Measurements from ENCODE around the gene INTS12. TPM values are rescaled to one million over a fixed set of nuclear protein-coding genes. Genes with fewer than 3 reads are reported as not detected.
"Not testable (repeated sequence)": the region's sequence is repeated elsewhere in the genome, so short reads cannot be mapped to it uniquely, and the experiment has no call there.

The INTS12 gene
- total RNA-seq, 4 donors from 2014 or later = 11.6 to 24.0 (median 15.9) TPM

DNA sequence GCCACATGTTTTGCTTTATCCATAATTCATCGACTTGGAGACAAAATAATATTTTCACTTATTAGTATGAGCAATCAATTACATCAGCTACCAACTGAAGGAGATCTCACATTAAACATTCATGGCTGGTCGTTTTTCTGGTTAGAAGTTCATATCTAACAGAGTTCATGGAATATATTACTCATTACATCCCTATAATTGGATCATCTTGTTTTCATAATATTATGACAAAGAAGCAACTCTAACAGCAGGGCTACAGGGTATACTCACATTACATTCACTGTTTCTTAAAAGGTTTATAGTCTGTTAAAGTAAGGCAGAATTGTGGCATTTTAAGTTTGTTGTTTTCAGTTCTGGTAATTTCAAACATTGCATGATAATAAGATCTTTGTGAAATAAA is 33.1 kb upstream of the INTS12 start:
- H3K36me3 ChIP-seq = peaks cover 0 to 23% (median 6%) of the 10 kb centered on the region in 3 donors
- H3K27ac ChIP-seq = no peak overlapping the region
- intact Hi-C loops (cut with DNase I) = no loop called here
- H3K4me3 ChIP-seq = no peak overlapping the region
- TF ChIP-seq, protein P1, sequence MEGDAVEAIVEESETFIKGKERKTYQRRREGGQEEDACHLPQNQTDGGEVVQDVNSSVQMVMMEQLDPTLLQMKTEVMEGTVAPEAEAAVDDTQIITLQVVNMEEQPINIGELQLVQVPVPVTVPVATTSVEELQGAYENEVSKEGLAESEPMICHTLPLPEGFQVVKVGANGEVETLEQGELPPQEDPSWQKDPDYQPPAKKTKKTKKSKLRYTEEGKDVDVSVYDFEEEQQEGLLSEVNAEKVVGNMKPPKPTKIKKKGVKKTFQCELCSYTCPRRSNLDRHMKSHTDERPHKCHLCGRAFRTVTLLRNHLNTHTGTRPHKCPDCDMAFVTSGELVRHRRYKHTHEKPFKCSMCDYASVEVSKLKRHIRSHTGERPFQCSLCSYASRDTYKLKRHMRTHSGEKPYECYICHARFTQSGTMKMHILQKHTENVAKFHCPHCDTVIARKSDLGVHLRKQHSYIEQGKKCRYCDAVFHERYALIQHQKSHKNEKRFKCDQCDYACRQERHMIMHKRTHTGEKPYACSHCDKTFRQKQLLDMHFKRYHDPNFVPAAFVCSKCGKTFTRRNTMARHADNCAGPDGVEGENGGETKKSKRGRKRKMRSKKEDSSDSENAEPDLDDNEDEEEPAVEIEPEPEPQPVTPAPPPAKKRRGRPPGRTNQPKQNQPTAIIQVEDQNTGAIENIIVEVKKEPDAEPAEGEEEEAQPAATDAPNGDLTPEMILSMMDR (IDR thresholded peaks at IDR 0.05) = no peak
- TF ChIP-seq POLR2A (IDR thresholded peaks at IDR 0.05) = no peak
- no peaks in the 10 kb centered on the region for H3K4me1 ChIP-seq
- no peaks in the 10 kb centered on the region for H3K27me3 ChIP-seq
- 63 to 68% methylated on average over 2 of the region's 2 CpGs for WGBS, 2 donors
- DNase-seq = no peak
- peaks cover 0 to 14% (median 0%) of the 10 kb centered on the region in 3 donors for H3K9me3 ChIP-seq

DNA sequence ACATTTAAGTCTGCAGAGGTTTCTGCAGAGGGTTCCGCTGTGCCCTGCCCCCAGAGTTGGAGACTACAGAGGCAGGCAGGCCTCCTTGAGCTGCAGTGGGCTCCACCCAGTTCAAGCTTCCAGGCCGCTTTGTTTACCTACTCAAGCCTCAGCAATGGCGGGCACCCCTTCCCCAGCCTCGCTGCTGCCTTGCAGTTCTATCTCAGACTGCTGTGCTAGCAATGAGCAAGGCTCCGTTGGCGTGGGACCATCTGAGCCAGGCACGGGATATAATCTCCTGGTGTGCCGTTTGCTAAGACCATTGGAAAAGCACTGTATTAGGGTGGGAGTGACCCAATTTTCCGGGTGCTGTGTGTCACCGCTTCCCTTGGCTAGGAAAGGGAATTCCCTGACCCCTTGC is 26.7 kb upstream of the INTS12 start:
- H3K4me1 ChIP-seq; intact Hi-C loops (cut with DNase I); H3K27me3 ChIP-seq; H3K4me3 ChIP-seq; H3K27ac ChIP-seq; DNase-seq: not testable (repeated sequence)
- H3K36me3 ChIP-seq = peaks cover 0 to 58% (median 6%) of the 10 kb centered on the region in 3 donors
- no CpG with 5 or more reads among the region's 10 CpGs for WGBS, 2 donors
- H3K9me3 ChIP-seq = peaks cover 0 to 36% (median 5%) of the 10 kb centered on the region in 3 donors

DNA sequence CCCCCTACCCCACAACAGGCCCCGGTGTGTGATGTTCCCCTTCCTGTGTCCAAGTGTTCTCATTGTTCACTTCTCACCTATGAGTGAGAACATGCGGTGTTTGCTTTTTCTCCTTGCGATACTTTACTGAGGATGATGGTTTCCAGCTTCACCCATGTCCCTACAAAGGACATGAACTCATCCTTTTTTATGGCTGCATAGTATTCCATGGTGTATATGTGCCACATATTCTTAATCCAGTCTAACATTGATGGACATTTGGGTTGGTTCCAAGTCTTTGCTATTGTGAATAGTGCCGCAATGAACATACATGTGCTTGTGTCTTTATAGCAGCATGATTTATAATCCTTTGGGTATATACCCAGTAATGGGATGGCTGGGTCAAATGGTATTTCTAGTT is 21.4 kb upstream of the INTS12 start:
- DNase-seq; intact Hi-C loops (cut with DNase I); H3K4me3 ChIP-seq; H3K4me1 ChIP-seq; H3K27me3 ChIP-seq; H3K27ac ChIP-seq; H3K9me3 ChIP-seq: not testable (repeated sequence)
- peaks cover 0 to 52% (median 0%) of the 10 kb centered on the region in 3 donors for H3K36me3 ChIP-seq
- 95 to 100% methylated on average over 4 of the region's 4 CpGs for WGBS, 2 donors

DNA sequence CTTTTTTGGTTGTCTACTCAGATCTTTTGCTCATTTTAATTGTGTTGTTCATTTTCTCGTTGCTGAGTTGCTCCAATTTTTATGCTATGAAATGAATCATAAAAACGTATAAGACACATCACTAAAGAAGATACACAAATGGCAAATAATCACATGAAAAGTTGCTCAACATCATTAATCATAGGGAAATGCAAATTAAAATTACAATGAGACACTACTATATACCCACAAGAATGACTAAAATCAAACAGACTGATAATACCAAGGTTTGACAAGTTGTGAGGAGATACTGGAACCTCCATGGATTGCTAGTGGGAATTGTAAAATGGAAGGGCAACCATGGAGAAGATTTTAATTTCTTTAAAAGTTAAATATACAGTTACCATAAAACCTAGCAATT is 17.1 kb upstream of the INTS12 start:
- Histone ChIP-seq H3K27ac (no peak overlapping the region), H3K4me1 (no peaks in the 10 kb centered on the region), H3K36me3 (peaks cover 0 to 35% (median 0%) of the 10 kb centered on the region in 3 donors), H3K4me3 (no peak overlapping the region), H3K27me3 (no peaks in the 10 kb centered on the region), H3K9me3 (no peaks in the 10 kb centered on the region)
- no peak for TF ChIP-seq POLR2A (IDR thresholded peaks at IDR 0.05)
- TF ChIP-seq, protein P1 (IDR thresholded peaks at IDR 0.05) = no peak
- DNase-seq = no peak
- intact Hi-C loops (cut with DNase I) = no loop called here
- WGBS, 2 donors = 45 to 72% methylated on average over 2 of the region's 2 CpGs

DNA sequence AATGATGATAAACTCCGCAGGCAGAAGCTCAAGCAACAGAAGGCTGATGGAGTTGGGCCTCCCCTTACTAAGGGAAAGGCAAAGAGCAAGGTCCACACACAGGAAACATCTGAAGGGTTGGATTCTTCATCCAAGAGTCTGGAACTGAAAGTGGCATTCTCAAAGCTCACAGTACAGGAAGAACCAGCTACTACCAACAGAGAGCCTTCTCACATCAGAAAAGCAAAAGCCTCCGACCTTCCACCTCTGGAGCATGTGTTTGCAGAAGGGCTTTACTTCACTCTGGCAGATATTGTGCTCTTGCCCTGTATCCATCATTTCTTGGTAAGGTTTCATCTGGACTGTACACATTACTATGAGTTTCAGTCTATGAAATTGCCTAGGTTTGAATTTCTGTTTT is 10.7 kb upstream of the INTS12 start:
- Histone ChIP-seq H3K27ac (no peak overlapping the region), H3K9me3 (no peaks in the 10 kb centered on the region), H3K36me3 (peaks cover 0 to 25% (median 0%) of the 10 kb centered on the region in 3 donors), H3K27me3 (no peaks in the 10 kb centered on the region), H3K4me1 (peaks cover 0 to 16% (median 2%) of the 10 kb centered on the region in 3 donors), H3K4me3 (no peak overlapping the region)
- no peak for TF ChIP-seq POLR2A (IDR thresholded peaks at IDR 0.05)
- TF ChIP-seq, protein P1 (IDR thresholded peaks at IDR 0.05) = no peak
- no peak for DNase-seq
- intact Hi-C loops (cut with DNase I) = no loop called here
- 86 to 93% methylated on average over 2 of the region's 2 CpGs for WGBS, 2 donors

DNA sequence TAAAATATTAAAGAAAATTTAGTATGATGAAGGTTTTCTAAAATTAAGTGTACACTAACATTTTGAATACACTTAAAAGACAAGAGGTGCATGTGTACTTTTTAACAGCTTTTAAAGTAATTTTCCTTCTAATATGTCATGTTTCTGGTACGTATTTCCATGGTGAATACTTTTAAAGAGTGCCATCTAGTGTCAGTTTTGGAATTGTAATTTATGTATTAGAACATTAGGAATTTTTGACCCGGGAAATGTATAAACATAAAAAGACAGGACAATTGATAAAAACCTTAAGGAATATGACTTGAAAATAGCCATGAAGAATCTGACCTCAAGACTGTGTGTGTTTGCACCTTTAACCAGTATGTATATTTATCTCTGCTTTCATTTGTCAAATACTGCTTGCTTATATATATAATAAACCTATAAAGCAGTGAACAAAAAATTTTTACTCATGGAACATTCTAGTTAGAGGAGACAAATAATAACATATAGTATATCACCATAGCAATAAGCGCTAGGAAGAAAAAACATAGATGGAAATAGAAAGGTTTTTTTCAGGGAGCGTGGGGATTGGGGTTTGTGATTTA is 7.3 kb upstream of the INTS12 start:
- intact Hi-C loops (cut with DNase I) = no loop called here
- Histone ChIP-seq H3K4me1 (peaks cover 0 to 20% (median 2%) of the 10 kb centered on the region in 3 donors), H3K27me3 (no peaks in the 10 kb centered on the region), H3K36me3 (peaks cover 0 to 25% (median 0%) of the 10 kb centered on the region in 3 donors), H3K9me3 (no peaks in the 10 kb centered on the region), H3K27ac (no peak overlapping the region), H3K4me3 (no peak overlapping the region)
- WGBS, 2 donors = 41 to 42% methylated on average over 4 of the region's 4 CpGs
- DNase-seq = no peak
- TF ChIP-seq, protein P1 (IDR thresholded peaks at IDR 0.05) = peak in 5 of 6 experiments; percentile 21 to 61 (median 50)
- TF ChIP-seq POLR2A (IDR thresholded peaks at IDR 0.05) = no peak

All from esophagus squamous epithelium (tissue), 5 donors.